HepG2 (cell line): ENCODE results near the gene JUND. TPM values are rescaled to one million over a fixed set of nuclear protein-coding genes. Genes with fewer than 3 reads are reported as not detected.

Source experiments
- CENPT ChIP-seq: sonication (generic); formaldehyde crosslinking; IDR thresholded peaks from 2 replicates; pipeline ENCODE4 v1.8.0; 2022; ENCODE audit warnings: low read depth, mild to moderate bottlenecking, moderate library complexity, missing genetic modification reagents
- ETV6 ChIP-seq: sonication (generic); formaldehyde crosslinking; conservative IDR thresholded peaks from 2 replicates; pipeline ENCODE4 v1.4.0; 2020; ENCODE audit warnings: missing genetic modification reagents
- GMEB1 ChIP-seq: sonication (generic); formaldehyde crosslinking; IDR thresholded peaks from 2 replicates; pipeline ENCODE4 v1.5.1; 2020; ENCODE audit warnings: missing genetic modification reagents, mild to moderate bottlenecking, borderline replicate concordance
- GTF2F1 ChIP-seq: fragments of 150-350 bp; IDR thresholded peaks from 2 replicates; pipeline ENCODE4 v1.6.1; 2014; ENCODE audit warnings: low read length
- KAT7 ChIP-seq: IDR thresholded peaks from 2 replicates; pipeline ENCODE4 v1.6.1; 2018; ENCODE audit warnings: borderline replicate concordance, missing compliant biosample characterization
- NBN ChIP-seq: fragments of 450-650 bp; conservative IDR thresholded peaks from 2 replicates; pipeline ENCODE4 v1.6.1; 2017
- PRDM15 ChIP-seq: sonication (generic); formaldehyde crosslinking; IDR thresholded peaks from 2 replicates; pipeline ENCODE4 v1.4.0; 2020; ENCODE audit warnings: missing genetic modification reagents
- SMC3 ChIP-seq: IDR thresholded peaks from 2 replicates; pipeline ENCODE4 v1.6.1; 2011; ENCODE audit warnings: low read length, improper control_type of control experiment
- SP5 ChIP-seq: IDR thresholded peaks from 2 replicates; pipeline ENCODE4 v1.6.1; 2016; ENCODE audit warnings: low read depth, borderline replicate concordance
- TBX2 ChIP-seq: sonication (generic); formaldehyde crosslinking; IDR thresholded peaks from 2 replicates; pipeline ENCODE4 v1.5.0; 2020; ENCODE audit warnings: missing genetic modification reagents, mild to moderate bottlenecking, borderline replicate concordance
- ZFP1 ChIP-seq: IDR thresholded peaks from 2 replicates; pipeline ENCODE4 v1.6.1; 2016
- ZNF205 ChIP-seq: IDR thresholded peaks from 2 replicates; pipeline ENCODE4 v1.6.1; 2018; ENCODE audit warnings: missing biosample characterization, missing genetic modification reagents
- ZNF251 ChIP-seq: sonication (generic); formaldehyde crosslinking; IDR thresholded peaks from 2 replicates; pipeline ENCODE4 v1.9.0; 2021; ENCODE audit warnings: mild to moderate bottlenecking, missing genetic modification reagents
- ZNF329 ChIP-seq: sonication (generic); formaldehyde crosslinking; IDR thresholded peaks from 2 replicates; pipeline ENCODE4 v1.9.0; 2021; ENCODE audit warnings: low read depth, mild to moderate bottlenecking, missing genetic modification reagents
- ZNF34 ChIP-seq: sonication (generic); formaldehyde crosslinking; IDR thresholded peaks from 2 replicates; pipeline ENCODE4 v1.4.0; 2020; ENCODE audit warnings: mild to moderate bottlenecking, missing genetic modification reagents, borderline replicate concordance
- ZNF503 ChIP-seq: sonication (generic); formaldehyde crosslinking; IDR thresholded peaks from 2 replicates; pipeline ENCODE4 v1.4.0; 2020; ENCODE audit warnings: missing genetic modification reagents
- ZNF615 ChIP-seq: sonication (generic); formaldehyde crosslinking; IDR thresholded peaks from 2 replicates; pipeline ENCODE4 v1.5.0; 2020; ENCODE audit warnings: mild to moderate bottlenecking, missing genetic modification reagents, borderline replicate concordance
- ZNF644 ChIP-seq: IDR thresholded peaks from 2 replicates; pipeline ENCODE4 v1.6.1; 2016; ENCODE audit warnings: low read depth
- ZSCAN20 ChIP-seq: sonication (generic); formaldehyde crosslinking; IDR thresholded peaks from 2 replicates; pipeline ENCODE4 v1.4.0; 2020; ENCODE audit warnings: missing genetic modification reagents, mild to moderate bottlenecking, borderline replicate concordance
- polyA plus RNA-seq, 8 experiments: library from polyadenylated mRNA; depleted of rRNA in 3 of 8; stranded (reverse) in 7 of 8; unstranded in 1 of 8; fragments of >200 nt; fragmentation: Illumina TruSeq in 4 of 8; extraction: Trizol in 4 of 8; gene quantifications; 2 replicates each; pipeline versions ENCODE4 v1.2.1 to v1.2.3, GENCODE V29; 2011 to 2016; ENCODE audit warnings: low read depth in 4 of 8, missing spikeins in 1 of 8, mixed read lengths in 1 of 8; ENCODE audit not compliant: insufficient read depth in 1 of 8
- total RNA-seq, 5 experiments: library from RNA; depleted of rRNA; stranded (reverse); fragments of >200 nt; fragmentation: Illumina TruSeq; extraction: Trizol; gene quantifications; 2 replicates each; pipeline ENCODE4 v1.2.3, GENCODE V29; 2016; ENCODE audit warnings: low read depth in 1 of 5
- TF ChIP-seq, protein P1 (sequence below): sonication (generic); formaldehyde crosslinking; IDR thresholded peaks from 2 replicates; pipeline ENCODE4 v1.5.1; 2020; ENCODE audit warnings: mild to moderate bottlenecking, missing genetic modification reagents

Gene JUND
- total and polyA plus RNA-seq, 2 of the 13 experiments (the other 11 are each of a cell fraction or from before 2014, with no cell fraction given): 41.2 to 59.8 TPM

DNA sequence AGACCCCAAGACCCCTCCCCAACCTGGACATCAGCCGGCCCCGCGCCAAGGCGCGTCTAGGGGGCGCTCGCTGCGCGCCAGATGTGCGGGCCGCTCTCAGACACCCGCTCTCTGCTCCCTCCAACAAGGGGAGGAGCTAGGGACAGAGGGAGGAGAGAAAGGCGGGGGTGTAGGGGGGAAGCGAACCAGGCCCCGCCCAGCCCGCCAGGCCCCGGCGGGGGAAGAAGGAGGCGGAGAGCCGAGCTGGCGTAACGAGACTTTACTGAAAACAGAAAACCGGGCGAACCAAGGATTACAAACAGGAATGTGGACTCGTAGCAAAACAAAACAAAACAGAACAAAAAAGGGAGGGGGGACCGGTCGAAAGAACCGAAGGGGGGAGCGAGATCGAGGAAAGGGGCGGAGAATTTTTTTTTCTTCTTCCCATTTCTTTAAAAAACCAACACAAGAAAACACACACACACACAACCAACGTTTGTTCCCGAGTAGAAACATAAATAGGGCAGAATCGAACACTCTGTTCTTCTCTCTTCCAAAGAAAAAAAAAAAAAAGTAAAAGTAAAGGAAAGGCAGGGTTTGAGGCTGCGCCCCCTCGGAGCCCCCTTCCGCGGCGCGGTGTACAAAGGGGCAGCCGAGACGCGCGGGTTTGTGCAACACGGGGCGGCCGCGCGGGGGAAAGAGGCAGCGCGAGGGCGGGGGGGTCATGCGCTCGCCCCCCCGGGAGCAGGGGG, 1.7 kb downstream of the JUND start (continued):
- TF ChIP-seq, protein P1, sequence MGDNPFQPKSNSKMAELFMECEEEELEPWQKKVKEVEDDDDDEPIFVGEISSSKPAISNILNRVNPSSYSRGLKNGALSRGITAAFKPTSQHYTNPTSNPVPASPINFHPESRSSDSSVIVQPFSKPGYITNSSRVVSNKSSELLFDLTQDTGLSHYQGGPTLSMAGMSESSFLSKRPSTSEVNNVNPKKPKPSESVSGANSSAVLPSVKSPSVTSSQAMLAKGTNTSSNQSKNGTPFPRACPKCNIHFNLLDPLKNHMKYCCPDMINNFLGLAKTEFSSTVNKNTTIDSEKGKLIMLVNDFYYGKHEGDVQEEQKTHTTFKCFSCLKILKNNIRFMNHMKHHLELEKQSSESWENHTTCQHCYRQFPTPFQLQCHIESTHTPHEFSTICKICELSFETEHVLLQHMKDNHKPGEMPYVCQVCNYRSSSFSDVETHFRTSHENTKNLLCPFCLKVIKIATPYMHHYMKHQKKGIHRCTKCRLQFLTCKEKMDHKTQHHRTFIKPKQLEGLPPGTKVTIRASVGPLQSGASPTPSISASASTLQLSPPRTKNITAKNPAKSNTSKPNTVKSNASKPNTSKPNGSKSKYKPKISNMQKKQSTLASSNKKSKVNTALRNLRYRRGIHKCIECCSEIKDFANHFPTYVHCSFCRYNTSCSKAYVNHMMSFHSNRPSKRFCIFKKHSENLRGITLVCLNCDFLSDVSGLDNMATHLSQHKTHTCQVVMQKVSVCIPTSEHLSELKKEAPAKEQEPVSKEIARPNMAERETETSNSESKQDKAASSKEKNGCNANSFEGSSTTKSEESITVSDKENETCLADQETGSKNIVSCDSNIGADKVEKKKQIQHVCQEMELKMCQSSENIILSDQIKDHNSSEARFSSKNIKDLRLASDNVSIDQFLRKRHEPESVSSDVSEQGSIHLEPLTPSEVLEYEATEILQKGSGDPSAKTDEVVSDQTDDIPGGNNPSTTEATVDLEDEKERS (CRISPR knock-in tag): 0 out of 2 replicates have a peak, but pooled peaks have one; percentile 3
- TF ChIP-seq ETV6: no peak
- TF ChIP-seq ZNF615: no peak
- peak; percentile 55; the same call in 1 of the 2 replicates for TF ChIP-seq ZSCAN20 (CRISPR knock-in tag)
- TF ChIP-seq GMEB1: peak; percentile 43; the same call in 1 of the 2 replicates
- no peak for TF ChIP-seq ZNF251 (CRISPR knock-in tag)
- TF ChIP-seq ZNF34 (CRISPR knock-in tag): no peak
- TF ChIP-seq ZNF503 (CRISPR knock-in tag): no peak
- TF ChIP-seq SP5: peak; percentile 73; the same call in 1 of the 2 replicates
- no peak for TF ChIP-seq KAT7
- no peak for TF ChIP-seq SMC3
- no peak; the same call in 1 of the 2 replicates for TF ChIP-seq ZNF329 (CRISPR knock-in tag)
- TF ChIP-seq CENPT (CRISPR knock-in tag): no peak
- TF ChIP-seq NBN: no peak
- no peak for TF ChIP-seq ZNF644 (CRISPR knock-in tag)
- TF ChIP-seq GTF2F1: no peak
- TF ChIP-seq PRDM15: no peak
- no peak for TF ChIP-seq ZNF205 (CRISPR knock-in tag)
- TF ChIP-seq TBX2 (CRISPR knock-in tag): 0 out of 2 replicates have a peak, but pooled peaks have one; percentile 17
- no peak for TF ChIP-seq ZFP1
